Measurements from ENCODE around the gene VAV2. TPM values are rescaled to one million over a fixed set of nuclear protein-coding genes. Genes with fewer than 3 reads are reported as not detected.
A peak's percentile ranks its signal among the peaks of the same experiment; 100 is the strongest.

VAV2 gene
- total RNA-seq, 1 donor from 2014 or later: 47.0 TPM

GRCh38 chr9:133804199-133804598, 187.9 kb downstream of the VAV2 start:
- Mint-ChIP-seq H3K9me3 (no peaks in the 10 kb centered on the region), H3K36me3 (ENCODE audit: low read depth) (no peaks in the 10 kb centered on the region), H3K27me3 (ENCODE audit: low read depth) (no peaks in the 10 kb centered on the region), H3K4me1 (no peaks in the 10 kb centered on the region), H3K4me3 (no peak overlapping the region), H3K27ac (ENCODE audit: unreplicated experiment) (no peak overlapping the region)
- DNase-seq (ENCODE audit: low read depth, low spot score): no peak
- no peak for TF ChIP-seq CTCF (conservative IDR thresholded peaks at IDR 0.05)

- TF ChIP-seq CTCF (conservative IDR thresholded peaks at IDR 0.05): no peak
- no peak for DNase-seq (ENCODE audit: low read depth, low spot score)
- Mint-ChIP-seq H3K27me3 (ENCODE audit: low read depth) (no peaks in the 10 kb centered on the region), H3K27ac (ENCODE audit: unreplicated experiment) (no peak overlapping the region), H3K9me3 (no peaks in the 10 kb centered on the region), H3K4me3 (no peak overlapping the region), H3K36me3 (ENCODE audit: low read depth) (no peaks in the 10 kb centered on the region), H3K4me1 (no peaks in the 10 kb centered on the region)
Measured at GRCh38 chr9:133803745-133804144, 188.4 kb downstream of the VAV2 start.

- DNase-seq (ENCODE audit: low read depth, low spot score): no peak
- H3K4me1 Mint-ChIP-seq: no peaks in the 10 kb centered on the region
- H3K27ac Mint-ChIP-seq (ENCODE audit: unreplicated experiment): peak overlapping the region; percentile 81
- H3K27me3 Mint-ChIP-seq (ENCODE audit: low read depth): no peaks in the 10 kb centered on the region
- no peak overlapping the region for H3K4me3 Mint-ChIP-seq
- H3K9me3 Mint-ChIP-seq: no peaks in the 10 kb centered on the region
- no peak for TF ChIP-seq CTCF (conservative IDR thresholded peaks at IDR 0.05)
- no peaks in the 10 kb centered on the region for H3K36me3 Mint-ChIP-seq (ENCODE audit: low read depth)
Measured at GRCh38 chr9:133803028-133803585, 189.0 kb downstream of the VAV2 start.

- H3K27me3 Mint-ChIP-seq (ENCODE audit: low read depth): no peaks in the 10 kb centered on the region
- no peaks in the 10 kb centered on the region for H3K4me1 Mint-ChIP-seq
- no peak overlapping the region for H3K27ac Mint-ChIP-seq (ENCODE audit: unreplicated experiment)
- TF ChIP-seq CTCF (conservative IDR thresholded peaks at IDR 0.05): no peak
- no peak for DNase-seq (ENCODE audit: low read depth, low spot score)
- H3K4me3 Mint-ChIP-seq: no peak overlapping the region
- no peaks in the 10 kb centered on the region for H3K9me3 Mint-ChIP-seq
- H3K36me3 Mint-ChIP-seq (ENCODE audit: low read depth): no peaks in the 10 kb centered on the region
Measured at GRCh38 chr9:133801739-133802138, 190.4 kb downstream of the VAV2 start.

DNA sequence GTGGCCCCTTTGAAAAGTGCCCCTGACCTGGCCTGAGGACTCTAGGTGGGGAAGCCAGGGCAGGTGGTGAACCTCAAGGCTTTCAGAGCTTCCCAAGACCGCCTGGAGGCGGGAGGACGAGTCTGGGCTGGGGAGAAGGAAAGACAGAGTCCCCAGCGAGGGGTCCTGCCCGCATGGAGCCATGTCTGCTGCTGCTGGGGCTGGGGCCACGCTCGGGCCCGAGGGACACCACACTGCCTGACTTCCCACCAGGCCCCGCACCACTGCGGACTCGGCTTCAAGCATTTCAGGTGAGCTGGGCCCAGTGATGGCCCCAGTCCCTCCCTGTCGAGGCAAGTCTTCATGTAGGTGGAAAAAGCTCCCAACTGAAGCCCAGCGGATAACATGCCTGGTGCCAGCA, 191.9 kb downstream of the VAV2 start:
- H3K9me3 Mint-ChIP-seq: no peaks in the 10 kb centered on the region
- no peaks in the 10 kb centered on the region for H3K4me1 Mint-ChIP-seq
- no peak overlapping the region for H3K27ac Mint-ChIP-seq (ENCODE audit: unreplicated experiment)
- H3K36me3 Mint-ChIP-seq (ENCODE audit: low read depth): no peaks in the 10 kb centered on the region
- no peaks in the 10 kb centered on the region for H3K27me3 Mint-ChIP-seq (ENCODE audit: low read depth)
- no peak for TF ChIP-seq CTCF (conservative IDR thresholded peaks at IDR 0.05)
- H3K4me3 Mint-ChIP-seq: no peak overlapping the region
- no peak for DNase-seq (ENCODE audit: low read depth, low spot score)
